Ishikawa (cell line): ENCODE data around the gene TECPR2.

ENCODE experiments used
- CREB1 ChIP-seq: IDR thresholded peaks from 2 replicates; pipeline ENCODE4 v1.6.1; 2012; ENCODE audit warnings: low read depth
- EP300 ChIP-seq: IDR thresholded peaks from 2 replicates; pipeline ENCODE4 v1.6.1; 2012; ENCODE audit warnings: borderline replicate concordance
- FOXM1 ChIP-seq: IDR thresholded peaks from 2 replicates; pipeline ENCODE4 v1.6.1; 2012; ENCODE audit warnings: low read depth, borderline replicate concordance
- NFIC ChIP-seq: IDR thresholded peaks from 2 replicates; pipeline ENCODE4 v1.6.1; 2012
- RAD21 ChIP-seq: IDR thresholded peaks from 2 replicates; pipeline ENCODE4 v1.6.1; 2012; ENCODE audit warnings: low read depth
- YY1 ChIP-seq: IDR thresholded peaks from 2 replicates; pipeline ENCODE4 v1.6.1; 2012; ENCODE audit warnings: low read depth
- ZBTB7A ChIP-seq: IDR thresholded peaks from 2 replicates; pipeline ENCODE4 v1.6.1; 2012; ENCODE audit warnings: low read depth
- TF ChIP-seq, protein P1 (sequence below): IDR thresholded peaks from 2 replicates; pipeline ENCODE4 v1.6.1; 2012
- TF ChIP-seq, protein P2 (sequence below): IDR thresholded peaks from 2 replicates; pipeline ENCODE4 v1.6.1; 2012; ENCODE audit warnings: low read depth, mild to moderate bottlenecking

DNA sequence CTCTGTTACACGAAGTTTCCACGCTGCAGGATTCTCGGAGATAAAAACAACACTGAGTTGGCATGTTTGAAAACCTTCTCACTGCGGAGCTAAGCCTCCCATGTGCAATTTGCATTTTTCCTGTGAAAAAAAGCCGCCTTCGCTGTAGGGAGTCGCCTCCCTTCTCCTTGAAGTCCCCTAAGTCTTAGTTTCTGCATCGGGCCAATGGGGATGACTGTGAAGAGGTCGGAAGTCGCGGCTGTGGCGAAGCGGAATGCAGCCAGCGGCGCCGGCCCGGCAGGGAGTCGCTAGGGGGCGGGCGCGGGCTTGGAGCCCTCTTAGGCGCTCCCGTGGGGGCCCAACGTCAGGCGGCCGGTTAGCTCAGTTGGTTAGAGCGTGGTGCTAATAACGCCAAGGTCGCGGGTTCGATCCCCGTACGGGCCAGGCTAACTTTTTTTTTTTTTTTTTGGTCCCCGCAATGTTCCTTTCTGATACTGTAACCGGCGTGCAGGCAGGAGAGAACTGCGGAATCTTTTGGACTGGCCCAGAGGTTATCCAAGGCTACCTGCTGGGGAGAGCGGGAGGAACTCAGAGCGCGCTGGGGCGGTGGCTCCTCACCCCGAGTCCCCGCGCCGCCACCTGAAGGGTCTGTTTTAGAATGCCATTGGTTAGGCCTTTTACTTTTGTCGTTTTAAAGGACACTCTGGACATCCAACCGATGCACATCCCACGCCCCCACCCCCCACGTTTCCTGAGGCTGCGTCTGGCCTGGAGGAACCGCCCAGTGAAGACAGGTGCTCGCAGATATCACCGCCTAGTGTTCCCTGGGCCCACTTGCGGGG is 45.8 kb upstream of the TECPR2 start:
- TF ChIP-seq, protein P1, sequence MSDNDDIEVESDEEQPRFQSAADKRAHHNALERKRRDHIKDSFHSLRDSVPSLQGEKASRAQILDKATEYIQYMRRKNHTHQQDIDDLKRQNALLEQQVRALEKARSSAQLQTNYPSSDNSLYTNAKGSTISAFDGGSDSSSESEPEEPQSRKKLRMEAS = peak; percentile 7; the same call in 1 of the 2 replicates
- TF ChIP-seq EP300 (peak; percentile 49; the same call in 1 of the 2 replicates), NFIC (no peak; the same call in 1 of the 2 replicates), CREB1 (no peak), FOXM1 (peak; percentile 48; the same call in 1 of the 2 replicates), RAD21 (no peak; the same call in 1 of the 2 replicates), YY1 (no peak), ZBTB7A (no peak)
- TF ChIP-seq, protein P2, sequence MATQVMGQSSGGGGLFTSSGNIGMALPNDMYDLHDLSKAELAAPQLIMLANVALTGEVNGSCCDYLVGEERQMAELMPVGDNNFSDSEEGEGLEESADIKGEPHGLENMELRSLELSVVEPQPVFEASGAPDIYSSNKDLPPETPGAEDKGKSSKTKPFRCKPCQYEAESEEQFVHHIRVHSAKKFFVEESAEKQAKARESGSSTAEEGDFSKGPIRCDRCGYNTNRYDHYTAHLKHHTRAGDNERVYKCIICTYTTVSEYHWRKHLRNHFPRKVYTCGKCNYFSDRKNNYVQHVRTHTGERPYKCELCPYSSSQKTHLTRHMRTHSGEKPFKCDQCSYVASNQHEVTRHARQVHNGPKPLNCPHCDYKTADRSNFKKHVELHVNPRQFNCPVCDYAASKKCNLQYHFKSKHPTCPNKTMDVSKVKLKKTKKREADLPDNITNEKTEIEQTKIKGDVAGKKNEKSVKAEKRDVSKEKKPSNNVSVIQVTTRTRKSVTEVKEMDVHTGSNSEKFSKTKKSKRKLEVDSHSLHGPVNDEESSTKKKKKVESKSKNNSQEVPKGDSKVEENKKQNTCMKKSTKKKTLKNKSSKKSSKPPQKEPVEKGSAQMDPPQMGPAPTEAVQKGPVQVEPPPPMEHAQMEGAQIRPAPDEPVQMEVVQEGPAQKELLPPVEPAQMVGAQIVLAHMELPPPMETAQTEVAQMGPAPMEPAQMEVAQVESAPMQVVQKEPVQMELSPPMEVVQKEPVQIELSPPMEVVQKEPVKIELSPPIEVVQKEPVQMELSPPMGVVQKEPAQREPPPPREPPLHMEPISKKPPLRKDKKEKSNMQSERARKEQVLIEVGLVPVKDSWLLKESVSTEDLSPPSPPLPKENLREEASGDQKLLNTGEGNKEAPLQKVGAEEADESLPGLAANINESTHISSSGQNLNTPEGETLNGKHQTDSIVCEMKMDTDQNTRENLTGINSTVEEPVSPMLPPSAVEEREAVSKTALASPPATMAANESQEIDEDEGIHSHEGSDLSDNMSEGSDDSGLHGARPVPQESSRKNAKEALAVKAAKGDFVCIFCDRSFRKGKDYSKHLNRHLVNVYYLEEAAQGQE = no peak
